Psoas muscle (tissue), 8 donors: ENCODE results near the gene GARIN3. TPM values are rescaled to one million over a fixed set of nuclear protein-coding genes. Genes with fewer than 3 reads are reported as not detected.

Source experiments
- ATAC-seq, 4 donors: fragments of 200-7000 bp; cut with Tn5 transposase; one replicate each; pipeline ENCODE4 v1.9.1; 2020; ENCODE audit warnings: moderate library complexity in 3 of 4, mild to moderate bottlenecking in 2 of 4
- DNase-seq, 2 donors: peaks; one replicate each; pipeline ENCODE4 v3.0.0-alpha.2; 2020
- H3K27ac ChIP-seq: fragments of 200-600 bp; one replicate; pipeline ENCODE4 v1.8.0; 2022
- H3K27me3 ChIP-seq, 3 donors: fragments of 200-600 bp in 1 of 3; one replicate each; pipeline versions ENCODE4 v1.6.1 to v1.8.0; 2013 to 2022; ENCODE audit warnings: low read length in 2 of 3, mild to moderate bottlenecking in 2 of 3, moderate library complexity in 1 of 3; ENCODE audit not compliant: insufficient read depth in 3 of 3
- H3K36me3 ChIP-seq, 2 donors: fragments of 200-600 bp in 1 of 2; one replicate each; pipeline versions ENCODE4 v1.6.1 to v1.8.0; 2013 to 2022; ENCODE audit warnings: low read depth in 1 of 2, mild to moderate bottlenecking in 1 of 2, moderate library complexity in 1 of 2; ENCODE audit not compliant: insufficient read depth in 1 of 2
- H3K4me1 ChIP-seq: fragments of 200-600 bp; one replicate; pipeline ENCODE4 v1.8.0; 2022
- H3K4me3 ChIP-seq: fragments of 200-600 bp; one replicate; pipeline ENCODE4 v1.8.0; 2022; ENCODE audit warnings: mild to moderate bottlenecking
- H3K9me3 ChIP-seq: fragments of 200-600 bp; one replicate; pipeline ENCODE4 v1.8.0; 2022
- WGBS, 3 donors: extraction: QIAGEN DNeasy Blood & Tissue Kit; methylation state at CpG; one replicate each; pipeline versions ENCODE4 v1.1.6 to v1.1.7; 2013; 5-methylcytosine and 5-hydroxymethylcytosine counted together
- intact Hi-C, 2 donors: fragments of 100-400 bp; cut with DNase I; formaldehyde crosslinking; loops; one replicate each; pipeline versions ENCODE4 v1.11.0 to v1.14.2; 2022
- long read RNA-seq, 2 donors: library from polyadenylated mRNA; unstranded; transcript quantifications; one replicate each; pipeline ENCODE4 v2.0.0, GENCODE V29; 2021
- polyA plus RNA-seq, 3 donors: library from polyadenylated mRNA; stranded (reverse); fragments of 200-250 nt; gene quantifications; one replicate each; pipeline ENCODE4 v1.2.3, GENCODE V29; 2013
- total RNA-seq, 4 donors: library from RNA; stranded (reverse); fragmentation: NEBNext Ultra II Directional in 2 of 4; extraction: Animal tissue kit (Norgen Biotek cat#: 25700) in 2 of 4; gene quantifications; one replicate each; pipeline versions ENCODE4 v1.2.1 to v1.2.4, GENCODE V29; 2021 to 2023
- TF ChIP-seq, protein P1 (sequence below): fragments of 200-600 bp; IDR thresholded peaks from one replicate; pipeline ENCODE4 v1.8.0; 2022; ENCODE audit warnings: antibody characterized with exemption
- donor health status: healthy with polysubstance abuse.
- donor health status: DM: no; HTN: no; CAD: no; lungs with moderate emphysema.
- donor health status: Bipolar disorder and iron deficiency.
- donor health status: healthy.
- donor health status: DM: yes; HTN: yes; CAD: no.
- donor health status: DM: no; HTN: no; CAD: no.
- donor health status: DM: no; HTN: no; CAD: no.
- donor health status: DM: yes; HTN: yes; CAD: no.

Gene GARIN3
- total RNA-seq, result not detected
- polyA plus RNA-seq, result not detected
- long read RNA-seq, donor 1, result 0 reads
- long read RNA-seq, donor 2, result 0 reads

DNA sequence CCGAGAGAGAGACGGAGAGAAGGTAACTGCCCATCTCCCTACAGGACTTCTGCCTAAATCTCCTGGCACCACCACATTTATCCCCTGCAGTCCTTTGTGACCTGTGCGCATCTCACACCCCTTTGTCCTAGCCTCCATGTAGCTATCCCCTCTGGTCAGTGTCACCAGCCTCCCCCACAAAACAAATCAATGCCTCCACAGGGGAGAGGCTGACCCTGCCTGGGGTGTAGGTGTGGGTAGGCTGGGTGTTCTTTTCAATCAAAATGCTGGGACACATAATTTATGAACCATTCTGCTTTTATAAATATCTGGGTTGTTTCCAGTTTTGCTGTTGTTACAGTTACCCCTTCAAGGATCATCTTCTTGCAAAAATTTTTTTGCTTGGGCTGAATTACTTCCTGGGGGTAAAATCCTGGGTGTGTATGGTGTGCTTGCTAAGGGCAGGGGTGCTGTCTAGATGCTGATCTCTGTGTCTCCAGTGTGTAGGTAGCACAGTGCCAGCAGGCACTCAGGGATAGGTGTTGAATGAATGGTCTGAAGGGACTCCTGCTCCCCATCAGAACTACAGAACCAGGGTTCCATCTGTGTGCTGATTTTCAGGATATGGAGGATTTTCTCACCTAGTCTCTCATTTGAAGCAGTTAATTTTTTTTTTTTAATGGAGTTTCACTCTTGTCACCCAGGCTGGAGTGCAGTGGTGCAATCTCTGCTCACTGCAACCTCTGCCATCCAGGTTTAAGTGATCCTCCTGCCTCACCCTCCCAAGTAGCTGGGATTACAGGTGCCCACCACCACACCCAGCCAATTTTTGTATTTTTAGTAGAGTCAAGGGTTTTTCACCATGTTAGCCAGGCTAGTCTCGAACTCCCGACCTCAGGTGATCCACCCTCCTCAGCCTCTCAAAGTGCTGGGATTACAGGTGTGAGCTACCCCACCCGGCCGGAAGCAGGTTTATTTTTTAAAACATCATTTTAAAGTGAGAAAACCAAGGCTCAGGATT lies at the start of gene GARIN3:
Gene GARIN3 (minus strand): TSS at position 51 of the 1,000 bp plus-strand sequence. CDS start 96 bp downstream, outside the sequence.
- intact Hi-C loops, result no loop called here
- no peaks in the 10 kb centered on the region for H3K9me3 ChIP-seq
- peaks cover 0 to 2% (median 0%) of the 10 kb centered on the region in 3 donors for H3K27me3 ChIP-seq
- no peak within 1 kb of the TSS for H3K4me3 ChIP-seq
- H3K27ac ChIP-seq, result no peak within 1 kb of the TSS
- DNase-seq (no peak), ATAC-seq (no peak)
- WGBS, 3 donors, result 84 to 88% (median 86%) methylated on average over 7 of the region's 7 CpGs
- no peaks in the 10 kb centered on the region for H3K36me3 ChIP-seq
- TF ChIP-seq, protein P1, sequence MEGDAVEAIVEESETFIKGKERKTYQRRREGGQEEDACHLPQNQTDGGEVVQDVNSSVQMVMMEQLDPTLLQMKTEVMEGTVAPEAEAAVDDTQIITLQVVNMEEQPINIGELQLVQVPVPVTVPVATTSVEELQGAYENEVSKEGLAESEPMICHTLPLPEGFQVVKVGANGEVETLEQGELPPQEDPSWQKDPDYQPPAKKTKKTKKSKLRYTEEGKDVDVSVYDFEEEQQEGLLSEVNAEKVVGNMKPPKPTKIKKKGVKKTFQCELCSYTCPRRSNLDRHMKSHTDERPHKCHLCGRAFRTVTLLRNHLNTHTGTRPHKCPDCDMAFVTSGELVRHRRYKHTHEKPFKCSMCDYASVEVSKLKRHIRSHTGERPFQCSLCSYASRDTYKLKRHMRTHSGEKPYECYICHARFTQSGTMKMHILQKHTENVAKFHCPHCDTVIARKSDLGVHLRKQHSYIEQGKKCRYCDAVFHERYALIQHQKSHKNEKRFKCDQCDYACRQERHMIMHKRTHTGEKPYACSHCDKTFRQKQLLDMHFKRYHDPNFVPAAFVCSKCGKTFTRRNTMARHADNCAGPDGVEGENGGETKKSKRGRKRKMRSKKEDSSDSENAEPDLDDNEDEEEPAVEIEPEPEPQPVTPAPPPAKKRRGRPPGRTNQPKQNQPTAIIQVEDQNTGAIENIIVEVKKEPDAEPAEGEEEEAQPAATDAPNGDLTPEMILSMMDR, result no peak
- H3K4me1 ChIP-seq, result no peaks in the 10 kb centered on the region

DNA sequence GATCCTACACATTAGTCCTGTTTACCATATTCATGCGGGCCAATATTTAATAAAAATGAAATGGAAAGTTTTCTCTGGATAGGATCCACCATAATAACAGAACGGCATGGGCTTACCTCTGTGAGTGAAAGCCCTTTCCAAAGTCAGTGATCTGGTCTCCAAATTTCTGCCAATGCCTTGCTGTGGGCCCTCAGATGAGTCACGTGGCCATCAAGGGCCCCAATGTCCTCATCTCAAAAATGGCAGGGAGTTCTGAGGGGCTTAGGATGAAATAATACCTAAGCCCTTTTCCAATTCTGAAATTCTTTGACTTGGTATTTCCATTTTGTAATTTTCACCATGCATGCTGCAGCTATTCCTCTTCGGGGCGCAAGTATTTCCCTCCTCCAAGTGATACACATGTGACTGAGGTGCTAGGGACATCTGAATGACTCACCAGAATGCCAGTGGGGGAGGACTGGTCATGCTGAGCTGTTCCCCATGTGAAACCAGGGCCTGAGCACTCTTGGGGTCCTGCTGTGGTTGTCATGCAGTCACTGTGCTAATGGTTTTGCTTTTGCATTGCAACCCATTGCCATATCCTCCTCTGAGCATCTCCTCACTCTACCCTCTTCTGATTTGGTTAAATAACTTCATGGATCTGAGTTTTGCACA lies 49.6 kb upstream of the GARIN3 start:
- no peak for ATAC-seq
- 75 to 88% (median 81%) methylated on average over 5 of the region's 5 CpGs for WGBS, 3 donors

DNA sequence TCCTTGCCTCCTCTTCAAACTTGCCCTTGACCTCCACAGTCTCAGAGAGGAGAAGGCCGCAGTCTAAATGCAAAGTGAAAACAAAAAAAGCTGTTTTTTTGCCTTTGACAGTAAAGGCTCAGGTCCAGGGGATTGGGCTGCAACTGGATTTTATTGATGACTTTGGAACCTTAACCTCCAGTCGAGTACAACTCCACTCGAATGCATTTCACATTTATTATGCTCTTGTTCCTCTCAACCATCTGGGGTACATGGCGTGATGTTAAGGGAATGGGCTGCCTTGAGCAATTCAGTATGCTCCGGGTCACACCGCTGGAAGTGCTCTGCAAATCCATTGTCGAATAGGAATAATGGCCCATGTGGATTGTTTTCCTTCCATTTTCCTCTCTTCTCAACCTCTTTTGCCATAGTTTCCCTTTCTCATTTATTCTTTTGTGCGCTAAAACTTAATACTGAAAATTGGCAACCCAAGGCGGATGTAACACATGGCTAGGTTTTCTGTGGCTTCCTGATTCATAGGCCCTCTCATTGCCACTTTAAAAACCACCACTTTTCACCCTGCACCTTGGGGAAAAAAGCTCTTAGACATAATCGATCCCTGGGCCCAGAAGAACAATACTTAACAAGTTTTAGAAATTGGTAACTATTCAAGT lies 48.9 kb upstream of the GARIN3 start:
- no peaks in the 10 kb centered on the region for H3K9me3 ChIP-seq
- no peak overlapping the region for H3K27ac ChIP-seq
- ATAC-seq, result no peak
- intact Hi-C loops, result no loop called here
- H3K4me3 ChIP-seq, result no peak overlapping the region
- H3K4me1 ChIP-seq, result no peaks in the 10 kb centered on the region
- H3K36me3 ChIP-seq, result no peaks in the 10 kb centered on the region
- TF ChIP-seq, protein P1, result no peak
- DNase-seq, result no peak
- WGBS, 3 donors, result 84 to 86% (median 85%) methylated on average over 10 of the region's 10 CpGs
- no peaks in the 10 kb centered on the region for H3K27me3 ChIP-seq

More for the DNA sequence above, 49.6 kb upstream of the GARIN3 start:
- no peaks in the 10 kb centered on the region for H3K9me3 ChIP-seq
- no peak overlapping the region for H3K27ac ChIP-seq
- H3K4me3 ChIP-seq, result no peak overlapping the region
- H3K36me3 ChIP-seq, result no peaks in the 10 kb centered on the region
- TF ChIP-seq, protein P1, result no peak
- no peak for DNase-seq
- H3K27me3 ChIP-seq, result no peaks in the 10 kb centered on the region
- no peaks in the 10 kb centered on the region for H3K4me1 ChIP-seq
- intact Hi-C loops, result no loop called here

DNA sequence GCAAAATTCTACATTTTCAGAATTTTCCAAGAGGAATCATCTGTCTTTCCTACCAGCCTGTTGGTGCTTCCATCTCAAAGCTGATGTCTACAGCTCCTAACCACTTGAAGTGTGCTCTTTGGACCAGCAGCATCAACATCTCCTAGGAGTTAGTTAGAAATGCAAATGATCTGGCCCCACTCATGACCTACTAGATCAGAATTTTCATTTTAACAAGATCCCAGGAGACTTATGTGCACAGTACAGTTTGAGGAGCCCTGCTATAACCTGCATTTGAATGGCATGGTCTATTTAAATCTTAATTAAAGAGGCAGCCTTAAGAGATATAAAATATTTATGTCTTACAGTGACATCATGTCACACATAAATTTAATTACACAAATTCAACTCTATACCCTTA lies 48.4 kb upstream of the GARIN3 start:
- Histone ChIP-seq H3K4me1 (no peaks in the 10 kb centered on the region), H3K27me3 (no peaks in the 10 kb centered on the region), H3K36me3 (no peaks in the 10 kb centered on the region), H3K9me3 (no peaks in the 10 kb centered on the region), H3K27ac (no peak overlapping the region), H3K4me3 (no peak overlapping the region)
- intact Hi-C loops, result no loop called here
- TF ChIP-seq, protein P1, result no peak
- DNase-seq (no peak), ATAC-seq (no peak)
